Epithelial cell of esophagus (primary cell): Measurements from ENCODE around the gene SLC25A34.

Experiments used
- DNase-seq: peaks from one replicate; pipeline ENCODE4 v3.0.0; 2010; ENCODE audit warnings: low read depth
- H3K4me3 ChIP-seq: 2 replicates; pipeline ENCODE4 v1.5.1; 2011; ENCODE audit warnings: mild to moderate bottlenecking, low read length, control low read depth
- CTCF ChIP-seq: IDR thresholded peaks from 2 replicates; pipeline ENCODE4 v1.5.1; 2011; ENCODE audit warnings: low read depth, mild to moderate bottlenecking, low read length, control low read depth, inconsistent platforms; ENCODE audit not compliant: insufficient read depth; ENCODE audit errors: missing control alignments

The SLC25A34 gene

GRCh38 chr1:15757575-15758342, 21.7 kb downstream of the SLC25A34 start:
- TF ChIP-seq CTCF: no peak
- H3K4me3 ChIP-seq: peak overlapping the region; percentile 25
- DNase-seq: no peak

- no peak for TF ChIP-seq CTCF
- peak within 1 kb of the TSS; percentile 69 for H3K4me3 ChIP-seq
- peak; percentile 40 for DNase-seq
Observed at GRCh38 chr1:15758343-15758931, 22.4 kb downstream of the SLC25A34 start, which contains the start of gene FBLIM1. Gene FBLIM1 (plus strand): TSS chr1:15758795. CDS start chr1:15764984, 6,189 bp downstream.

- peak overlapping the region; percentile 69 for H3K4me3 ChIP-seq
- DNase-seq: no peak
- no peak for TF ChIP-seq CTCF
Observed at GRCh38 chr1:15758953-15759661, 23.0 kb downstream of the SLC25A34 start.

GRCh38 chr1:15760520-15761211, 24.6 kb downstream of the SLC25A34 start:
- DNase-seq: peak; percentile 55
- H3K4me3 ChIP-seq: peak overlapping the region; percentile 30
- no peak for TF ChIP-seq CTCF

- no peak for TF ChIP-seq CTCF
- DNase-seq: no peak
- H3K4me3 ChIP-seq: no peak overlapping the region
Observed at GRCh38 chr1:15761366-15762128, 25.5 kb downstream of the SLC25A34 start.

- no peak overlapping the region for H3K4me3 ChIP-seq
- no peak for DNase-seq
- TF ChIP-seq CTCF: no peak
Observed at GRCh38 chr1:15762546-15762945, 26.5 kb downstream of the SLC25A34 start.
